Omental fat pad (tissue), 4 donors: Measurements from ENCODE around the gene SETSIP. TPM values are rescaled to one million over a fixed set of nuclear protein-coding genes. Genes with fewer than 3 reads are reported as not detected.

Experiments
- ATAC-seq: fragments of 150-250 bp; one replicate; pipeline ENCODE4 v1.9.1; 2016; ENCODE audit warnings: mild to moderate bottlenecking, moderate library complexity; ENCODE audit not compliant: low FRiP score
- DNase-seq: peaks from one replicate; pipeline ENCODE4 v3.0.0-alpha.2; 2019; ENCODE audit warnings: low spot score
- total RNA-seq, 4 donors: library from RNA; depleted of rRNA; stranded (reverse); fragments of >200 nt; gene quantifications; one replicate each; pipeline ENCODE4 v1.1.0, GENCODE V29; 2016
- TF ChIP-seq, protein P1 (sequence below), 3 donors: fragments of 450-650 bp; IDR thresholded peaks; one replicate each; pipeline ENCODE4 v1.5.1; 2016 to 2017; ENCODE audit warnings: antibody characterized with exemption in 3 of 3, mild to moderate bottlenecking in 3 of 3, moderate library complexity in 2 of 3

SETSIP gene
- total RNA-seq, 4 donors from 2014 or later = not detected

DNA sequence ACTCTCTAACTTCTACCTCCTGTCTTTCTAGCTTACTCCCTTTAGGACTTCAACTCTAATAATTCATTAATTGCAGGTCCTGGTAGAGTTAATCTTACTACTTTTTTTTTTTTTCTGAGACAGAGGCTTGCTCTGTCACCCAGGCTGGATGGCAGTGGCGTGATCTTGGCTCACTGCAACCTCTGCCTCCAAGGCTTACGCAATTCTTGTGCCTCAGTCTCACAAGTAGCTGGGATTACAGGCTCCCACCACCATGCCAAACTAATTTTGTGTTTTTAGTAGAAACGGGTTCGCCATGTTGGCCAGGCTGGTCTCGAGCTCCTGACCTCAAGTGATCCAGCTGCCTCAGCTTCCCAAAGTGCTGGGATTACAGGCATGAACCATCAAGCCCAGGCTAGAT, 20.7 kb upstream of the SETSIP start:
- no peak for ATAC-seq
- TF ChIP-seq, protein P1, sequence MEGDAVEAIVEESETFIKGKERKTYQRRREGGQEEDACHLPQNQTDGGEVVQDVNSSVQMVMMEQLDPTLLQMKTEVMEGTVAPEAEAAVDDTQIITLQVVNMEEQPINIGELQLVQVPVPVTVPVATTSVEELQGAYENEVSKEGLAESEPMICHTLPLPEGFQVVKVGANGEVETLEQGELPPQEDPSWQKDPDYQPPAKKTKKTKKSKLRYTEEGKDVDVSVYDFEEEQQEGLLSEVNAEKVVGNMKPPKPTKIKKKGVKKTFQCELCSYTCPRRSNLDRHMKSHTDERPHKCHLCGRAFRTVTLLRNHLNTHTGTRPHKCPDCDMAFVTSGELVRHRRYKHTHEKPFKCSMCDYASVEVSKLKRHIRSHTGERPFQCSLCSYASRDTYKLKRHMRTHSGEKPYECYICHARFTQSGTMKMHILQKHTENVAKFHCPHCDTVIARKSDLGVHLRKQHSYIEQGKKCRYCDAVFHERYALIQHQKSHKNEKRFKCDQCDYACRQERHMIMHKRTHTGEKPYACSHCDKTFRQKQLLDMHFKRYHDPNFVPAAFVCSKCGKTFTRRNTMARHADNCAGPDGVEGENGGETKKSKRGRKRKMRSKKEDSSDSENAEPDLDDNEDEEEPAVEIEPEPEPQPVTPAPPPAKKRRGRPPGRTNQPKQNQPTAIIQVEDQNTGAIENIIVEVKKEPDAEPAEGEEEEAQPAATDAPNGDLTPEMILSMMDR (IDR thresholded peaks at IDR 0.05) = no peak
- no peak for DNase-seq

DNA sequence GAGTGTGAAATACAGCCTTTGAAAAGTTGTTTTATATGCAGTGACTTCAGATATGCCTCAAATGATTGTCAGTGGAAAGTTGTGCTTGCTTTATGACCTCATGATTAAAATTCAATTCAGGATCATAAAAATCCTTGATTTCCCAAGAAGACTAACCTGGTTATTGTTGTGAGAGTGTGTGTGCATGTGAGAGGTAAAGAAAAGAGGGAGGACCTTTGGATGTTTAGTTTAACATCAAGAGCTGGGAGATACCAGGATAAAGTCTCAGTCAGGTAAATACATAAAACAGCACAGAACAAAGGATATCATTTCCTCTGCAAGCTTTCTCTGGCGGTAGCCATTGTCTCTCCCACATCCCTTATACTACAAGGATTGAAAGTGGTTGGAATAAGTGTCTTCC, 19.4 kb upstream of the SETSIP start:
- TF ChIP-seq, protein P1 (IDR thresholded peaks at IDR 0.05) = no peak
- ATAC-seq (no peak), DNase-seq (no peak)

DNA sequence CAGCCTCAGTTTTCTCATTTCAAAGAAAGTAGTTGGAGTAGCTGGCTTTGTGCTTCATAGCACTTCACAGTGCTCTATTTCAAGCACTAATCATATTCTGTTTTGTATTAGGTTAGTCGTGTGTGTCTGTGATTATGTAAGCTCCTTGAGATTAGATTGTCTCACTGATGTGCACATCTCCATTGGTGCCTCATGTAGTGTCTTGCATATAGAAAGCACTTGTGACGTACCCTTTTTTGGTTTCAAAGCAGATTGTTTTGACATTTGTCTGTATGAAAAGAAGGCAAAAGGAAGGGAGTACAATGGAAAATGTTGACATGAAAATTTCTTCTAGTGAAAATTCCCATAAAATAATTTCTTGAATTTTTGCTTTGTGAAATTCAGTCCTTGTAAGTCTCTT, 18.9 kb upstream of the SETSIP start:
- ATAC-seq (no peak), DNase-seq (no peak)
- TF ChIP-seq, protein P1 (IDR thresholded peaks at IDR 0.05) = no peak

DNA sequence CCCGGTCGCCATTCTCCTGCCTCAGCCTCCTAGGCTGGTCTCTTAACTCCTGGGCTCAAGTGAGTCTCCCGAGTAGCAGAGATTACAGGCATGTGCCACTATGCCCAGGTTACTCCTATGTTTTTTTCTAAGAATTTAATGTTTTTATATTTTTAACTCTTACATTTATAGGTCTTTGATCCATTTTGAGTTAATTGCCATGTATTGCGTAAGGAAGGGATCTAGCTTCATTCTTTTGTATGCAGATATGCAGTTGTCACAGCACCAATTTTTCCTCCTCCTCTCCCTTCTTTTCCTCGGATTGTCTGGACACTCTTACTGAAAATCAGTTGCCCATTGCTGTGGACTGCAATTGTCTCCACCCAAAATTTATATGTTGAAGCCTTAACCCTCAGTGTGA, 16.4 kb upstream of the SETSIP start:
- TF ChIP-seq, protein P1 (IDR thresholded peaks at IDR 0.05) = no peak
- DNase-seq = no peak
- no peak for ATAC-seq

DNA sequence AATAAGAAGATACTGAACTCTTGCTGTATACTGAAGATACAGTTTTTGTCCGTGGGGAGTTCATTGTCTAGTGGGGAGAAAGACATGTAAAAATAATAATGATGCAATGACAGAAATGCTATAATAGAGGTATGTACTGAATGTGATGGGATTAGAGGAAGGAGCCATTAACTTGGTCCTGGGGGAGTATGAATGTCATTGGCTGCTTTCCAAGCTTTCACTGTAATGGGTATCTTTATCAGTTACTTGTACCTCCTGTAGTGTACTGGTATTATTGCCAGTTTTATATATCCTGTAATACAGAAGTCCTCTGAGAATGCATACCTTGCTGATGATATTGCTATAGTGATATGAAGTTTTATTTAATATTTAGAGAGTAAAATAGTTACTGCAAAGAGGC, 12.3 kb upstream of the SETSIP start:
- ATAC-seq = no peak
- DNase-seq = no peak
- TF ChIP-seq, protein P1 (IDR thresholded peaks at IDR 0.05) = no peak

DNA sequence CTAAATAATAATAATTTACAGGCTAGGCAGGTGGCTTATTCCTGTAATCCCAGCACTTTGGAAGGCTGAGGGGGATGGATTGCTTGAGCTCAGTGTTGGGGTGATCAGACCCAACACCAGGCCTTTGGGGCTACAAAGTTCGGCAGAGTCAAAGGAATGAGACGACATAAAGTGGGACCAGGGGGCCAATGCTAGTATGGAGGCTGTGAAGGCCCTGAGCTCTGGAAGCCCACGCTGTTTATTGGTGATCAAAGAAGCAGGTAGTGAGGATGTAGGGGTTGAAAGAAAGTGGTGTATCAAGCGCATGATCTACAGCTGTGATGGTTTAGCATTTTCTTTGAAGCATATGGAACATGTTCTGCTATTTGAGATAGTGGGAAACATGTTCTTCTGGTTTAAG, 10.5 kb upstream of the SETSIP start:
- ATAC-seq (no peak), DNase-seq (no peak)
- TF ChIP-seq, protein P1 (IDR thresholded peaks at IDR 0.05) = no peak

DNA sequence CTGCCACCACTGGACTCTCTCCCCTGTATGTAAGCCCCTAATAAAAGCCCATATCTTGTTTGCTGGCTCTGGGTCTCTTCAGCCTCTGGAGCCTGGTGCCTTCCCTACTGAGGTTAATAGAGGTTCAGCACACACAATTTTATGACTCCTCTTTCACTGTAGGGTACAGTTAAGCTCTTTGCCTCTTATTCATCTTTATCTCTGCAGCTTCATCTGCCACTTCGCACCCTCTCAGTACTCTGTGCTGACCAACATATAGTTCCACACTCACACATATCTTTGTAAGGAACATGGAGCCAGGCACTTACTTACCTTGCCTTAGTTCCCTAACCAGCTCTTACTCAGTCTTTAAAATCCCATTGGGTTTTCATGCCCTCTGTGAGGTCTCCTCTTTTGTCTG, 9.4 kb upstream of the SETSIP start:
- DNase-seq = no peak
- TF ChIP-seq, protein P1 (IDR thresholded peaks at IDR 0.05) = no peak
- ATAC-seq = no peak
